HG02870 (cell line): ENCODE results near the gene CUTA.
A peak's percentile ranks its signal among the peaks of the same experiment; 100 is the strongest.

Source experiments
- ATAC-seq: cut with Tn5 transposase; IDR thresholded peaks from one replicate; pipeline ENCODE4 v1.9.1; 2021; ENCODE audit warnings: mild to moderate bottlenecking, moderate library complexity; ENCODE audit not compliant: unreplicated experiment

The CUTA gene

DNA sequence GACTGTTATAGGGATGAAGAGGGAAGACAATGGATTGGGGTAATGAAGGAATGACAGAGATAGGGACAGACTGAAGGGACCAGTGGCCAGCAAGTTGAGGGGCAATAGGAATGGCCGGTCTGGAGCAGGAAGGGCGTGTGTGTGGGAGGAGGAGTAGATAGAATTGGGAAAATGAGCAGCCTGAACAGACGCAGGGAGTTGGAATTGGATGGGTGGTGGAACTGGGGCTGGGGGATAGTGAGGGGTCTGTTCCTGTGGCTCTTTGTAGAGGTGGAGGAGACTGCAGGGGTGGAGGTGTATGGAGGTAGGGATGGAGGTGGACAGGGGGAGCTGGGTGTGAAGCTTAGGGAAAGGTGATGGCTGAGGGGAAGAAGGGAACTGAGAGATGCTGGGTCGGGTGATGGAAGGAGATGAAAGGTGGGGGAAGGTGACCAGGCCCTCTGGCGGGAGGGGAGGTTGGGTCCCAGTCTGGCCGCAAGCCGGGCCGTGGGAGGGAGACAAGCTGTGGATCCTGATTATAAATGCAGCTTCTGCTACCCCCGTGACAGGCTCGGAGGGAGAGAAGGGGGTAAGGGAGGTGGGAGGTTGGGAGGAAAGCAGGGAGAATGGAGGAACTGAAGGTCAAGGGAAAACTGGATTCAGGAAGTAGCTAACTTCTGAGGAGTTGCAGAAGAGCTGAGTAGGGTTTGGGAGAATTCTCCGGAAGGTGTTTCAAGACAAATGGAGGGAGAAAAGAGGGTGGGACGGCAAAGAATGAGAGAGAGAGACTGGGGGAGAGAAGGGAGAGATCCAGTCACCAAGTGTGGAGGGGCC is 7.2 kb upstream of the CUTA start:
- no peak for ATAC-seq

DNA sequence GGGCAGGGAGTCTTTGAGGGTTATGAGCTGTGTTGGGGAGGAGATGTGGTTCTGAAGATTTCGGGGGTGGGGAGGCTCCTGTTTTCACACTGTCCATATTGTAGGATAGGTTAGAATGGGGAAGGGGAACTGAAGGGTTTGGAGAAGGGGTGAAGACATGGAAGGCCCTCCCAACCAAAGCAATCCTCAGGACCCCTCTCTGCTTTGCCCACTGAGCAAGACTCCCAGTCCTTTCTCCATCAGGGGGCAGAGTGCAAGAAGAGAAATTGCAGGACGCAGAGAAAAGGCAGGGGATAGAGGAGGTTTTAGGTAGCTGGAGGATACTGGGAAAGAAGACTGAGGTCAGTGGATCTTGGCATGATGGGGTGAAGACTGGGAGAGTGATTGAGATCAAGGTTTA is 5.9 kb upstream of the CUTA start:
- no peak for ATAC-seq

DNA sequence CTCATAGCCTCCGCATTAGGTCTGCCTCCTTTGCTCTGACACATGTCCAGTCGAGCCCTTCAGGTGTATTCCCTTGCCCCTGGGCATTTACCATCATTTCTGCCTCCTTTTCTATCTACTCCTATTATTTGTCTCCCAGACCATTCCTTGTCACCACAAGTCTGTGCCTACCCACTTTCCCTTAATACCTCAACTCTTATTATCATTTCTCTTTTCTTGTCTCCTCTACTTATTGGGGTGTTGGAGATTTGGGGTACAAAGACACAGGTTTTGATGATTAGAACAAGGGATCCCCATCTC is 3.4 kb upstream of the CUTA start:
- no peak for ATAC-seq

DNA sequence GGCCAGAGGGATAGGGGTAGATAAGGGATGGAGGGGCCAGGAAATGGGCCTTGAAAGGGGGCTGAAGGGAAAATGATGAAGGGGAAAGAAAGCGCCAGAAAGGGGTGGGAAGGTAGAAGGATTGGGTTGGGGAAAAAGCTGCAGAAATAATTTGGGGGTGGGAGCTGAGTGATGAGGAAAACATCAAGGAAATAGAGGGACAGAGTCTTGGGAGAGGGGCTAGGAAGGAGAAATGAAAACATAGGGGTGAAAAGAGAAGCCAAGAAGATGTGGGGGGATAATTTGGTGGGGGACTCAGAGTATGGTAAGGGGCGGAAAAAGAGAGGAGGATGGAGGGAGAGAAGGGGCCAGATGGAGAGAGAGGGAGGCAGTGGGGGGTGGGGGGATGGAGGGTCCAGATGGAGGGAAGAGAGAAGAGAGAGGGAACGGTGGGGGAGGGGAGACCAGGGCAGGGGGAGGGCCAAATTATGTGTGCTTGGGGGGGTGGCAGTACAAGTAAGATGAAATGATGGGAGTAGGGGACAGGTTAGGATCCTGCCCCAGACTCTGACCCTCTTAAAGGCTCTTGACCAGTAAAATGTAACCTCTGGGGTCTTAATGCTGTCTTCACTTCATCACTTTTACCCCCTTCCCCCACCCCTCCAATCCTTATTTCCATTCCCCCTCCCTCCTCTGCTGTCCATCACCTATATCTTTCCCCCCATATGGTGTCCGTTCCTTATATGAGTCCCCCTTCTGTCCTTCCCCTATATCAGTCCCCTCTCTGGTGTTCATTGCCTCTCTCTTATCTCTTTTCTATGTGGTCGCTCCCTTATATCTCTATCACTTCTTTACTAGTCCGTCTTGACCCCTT is 2.8 kb upstream of the CUTA start:
- ATAC-seq, result no peak

DNA sequence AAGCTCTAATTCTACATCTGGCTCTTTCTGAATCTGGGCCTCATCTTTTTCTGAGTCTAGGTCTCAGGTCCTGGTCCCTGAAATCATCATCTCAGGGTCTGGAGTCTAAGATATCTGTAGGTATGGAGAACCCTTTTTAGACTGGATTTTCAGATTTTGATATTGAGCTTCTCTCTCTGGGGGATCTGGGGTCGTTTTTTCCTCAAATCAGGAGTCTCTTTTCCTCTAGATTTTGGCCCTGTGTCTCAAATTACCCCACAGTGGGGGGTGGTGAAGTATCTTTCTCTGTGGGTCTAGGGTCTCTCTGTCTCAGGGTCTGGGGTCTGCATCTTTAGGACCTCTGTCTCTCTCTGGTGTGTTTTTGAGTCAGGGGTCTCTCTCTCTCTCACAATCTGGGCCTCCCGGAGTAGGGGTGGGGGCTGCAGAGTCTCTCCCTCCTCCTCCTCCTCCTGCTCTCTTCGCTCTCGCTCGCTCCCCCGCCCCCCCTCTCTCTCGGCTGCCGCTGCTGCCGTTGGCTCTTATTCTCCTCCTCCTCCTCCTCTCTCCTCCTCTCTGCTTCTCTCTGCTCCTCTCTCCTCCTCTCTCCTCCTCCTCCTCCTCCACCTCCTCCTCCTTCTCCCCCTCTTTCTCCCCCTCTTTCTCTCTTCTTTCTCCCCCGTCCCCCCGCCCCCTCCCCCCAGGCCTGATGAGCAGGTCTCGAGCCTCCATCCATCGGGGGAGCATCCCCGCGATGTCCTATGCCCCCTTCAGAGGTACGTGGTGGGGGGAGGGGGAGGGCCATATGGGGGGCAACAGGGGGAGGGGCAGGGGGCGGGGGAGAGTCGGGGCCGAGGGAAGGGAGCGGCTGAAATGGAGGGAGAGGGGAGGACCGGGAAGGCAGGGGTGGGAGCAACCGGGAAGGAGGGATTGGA is 1.9 kb upstream of the CUTA start, which contains the start of gene SYNGAP1:
Gene SYNGAP1, plus strand, starts transcription at position 486 of the 911 bp plus-strand sequence. Its CDS starts 200 bp downstream, at position 686.
- no peak for ATAC-seq

DNA sequence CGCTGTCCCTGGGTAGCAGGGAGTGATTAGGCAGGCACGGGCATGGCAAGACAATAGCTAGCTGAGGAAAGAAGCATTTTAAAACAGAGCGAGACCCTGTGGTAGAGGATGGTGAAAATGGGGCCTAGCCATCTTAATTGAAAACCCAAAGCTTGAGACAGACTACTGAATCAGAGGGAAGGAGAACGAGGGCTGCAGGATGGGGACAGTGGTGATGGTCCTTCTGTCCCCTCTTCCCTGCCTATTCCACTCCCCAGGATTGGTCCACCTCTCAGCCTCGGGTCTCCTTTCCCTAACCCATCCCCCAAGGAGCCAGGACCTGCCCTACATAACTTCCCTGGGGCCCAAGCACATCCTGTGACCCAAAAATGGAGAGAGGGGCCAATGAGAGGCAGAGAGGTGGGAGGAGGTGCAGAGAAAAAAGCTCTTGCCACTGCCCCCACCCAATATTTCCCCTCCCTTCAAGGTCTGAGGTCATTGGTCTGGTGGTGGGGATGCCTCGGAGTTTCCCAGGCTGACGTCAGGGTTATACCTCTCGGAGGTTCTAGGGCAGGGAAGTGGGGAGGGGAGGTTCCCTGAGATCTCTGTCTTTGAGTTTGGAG is 884 bp upstream of the CUTA start:
- no peak for ATAC-seq

DNA sequence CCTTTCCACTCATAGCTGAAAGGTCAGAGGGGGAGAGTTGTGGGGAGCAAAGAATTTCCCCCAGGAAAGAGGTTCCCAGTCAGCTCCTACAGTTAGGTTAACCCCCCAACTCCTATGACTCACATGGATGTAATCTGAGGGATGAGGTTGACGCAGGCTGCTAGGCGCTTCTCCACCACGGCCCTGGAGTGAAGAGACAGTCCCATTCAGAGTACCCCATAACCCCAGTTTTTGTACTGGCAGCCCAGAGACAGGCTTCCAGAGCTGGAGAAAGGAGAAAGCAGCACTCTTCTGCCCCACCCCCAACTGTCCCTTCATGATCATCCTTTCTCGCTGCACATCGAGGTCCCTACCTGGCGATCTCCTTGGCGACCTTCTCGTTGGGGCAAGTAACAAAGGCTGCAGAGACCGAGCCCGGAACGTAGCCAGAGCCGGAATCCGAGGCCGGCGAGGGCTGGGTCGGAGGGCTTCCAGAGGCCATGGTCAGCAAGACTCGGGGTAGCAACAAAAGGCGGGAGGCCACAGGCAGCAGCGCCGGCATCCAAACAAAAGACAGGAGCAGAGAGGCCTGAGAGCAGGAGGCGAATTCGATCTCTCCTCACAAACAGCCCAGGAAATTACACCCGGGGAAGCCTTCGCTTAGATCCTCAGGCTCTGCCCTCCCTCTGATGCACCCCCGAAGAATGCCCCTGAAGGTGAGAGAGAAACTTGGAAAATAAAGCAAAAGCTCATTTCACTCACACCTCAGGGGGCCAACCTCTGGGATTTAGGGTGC is 592 bp downstream of the CUTA start:
- ATAC-seq, result no peak

DNA sequence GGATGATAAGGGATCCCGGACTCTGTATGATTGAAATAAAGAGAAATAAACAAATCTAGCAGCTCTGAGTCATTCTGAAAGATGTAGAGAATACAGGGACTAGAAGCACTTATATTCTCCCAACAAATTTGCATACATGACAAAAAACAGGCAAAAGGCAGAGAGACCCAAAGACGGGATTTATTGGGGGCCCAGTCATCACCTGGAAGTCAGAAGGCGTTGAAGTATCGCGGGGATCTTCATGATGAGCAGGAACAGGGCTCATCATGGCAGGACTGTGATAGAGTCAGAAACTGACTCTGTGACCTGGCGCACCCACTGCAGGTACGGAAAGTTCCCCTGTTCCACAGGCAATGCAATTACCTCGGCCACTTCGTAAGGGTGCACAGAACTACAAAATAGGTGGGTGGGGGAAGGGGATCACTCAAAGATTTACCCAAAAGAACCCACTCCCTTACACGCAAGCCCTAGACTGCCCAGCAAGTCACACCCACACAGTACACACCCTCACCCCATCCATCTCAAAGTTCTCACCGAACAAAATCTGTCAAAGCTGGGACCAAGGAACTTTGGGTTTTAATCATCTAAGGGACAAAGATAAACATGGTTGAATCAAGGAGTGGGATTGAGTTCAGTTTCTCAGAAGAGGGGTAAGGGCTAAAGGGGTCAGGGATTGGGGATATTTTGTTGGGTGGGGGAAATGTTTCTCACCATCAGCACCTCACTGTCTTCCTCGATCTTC is 1.4 kb downstream of the CUTA start:
- no peak for ATAC-seq

DNA sequence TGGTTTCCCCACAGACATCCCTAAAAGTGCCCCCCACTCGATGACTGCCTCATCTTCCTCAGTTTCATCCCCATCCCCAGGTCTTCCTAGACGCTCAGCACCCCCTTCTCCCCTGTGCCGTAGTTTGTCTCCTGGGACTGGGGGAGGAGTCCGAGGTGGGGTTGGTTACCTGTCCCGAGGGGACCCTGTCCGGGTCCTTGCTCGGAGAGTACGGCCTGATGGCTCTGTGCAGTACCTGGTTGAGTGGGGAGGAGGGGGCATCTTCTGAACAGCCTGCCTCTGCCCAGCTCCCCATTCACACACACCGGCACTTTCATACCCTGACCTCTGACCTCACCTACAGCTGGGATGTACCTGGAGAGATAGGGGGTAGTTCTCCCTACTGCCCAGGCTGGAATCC is 2.1 kb downstream of the CUTA start:
- no peak for ATAC-seq

DNA sequence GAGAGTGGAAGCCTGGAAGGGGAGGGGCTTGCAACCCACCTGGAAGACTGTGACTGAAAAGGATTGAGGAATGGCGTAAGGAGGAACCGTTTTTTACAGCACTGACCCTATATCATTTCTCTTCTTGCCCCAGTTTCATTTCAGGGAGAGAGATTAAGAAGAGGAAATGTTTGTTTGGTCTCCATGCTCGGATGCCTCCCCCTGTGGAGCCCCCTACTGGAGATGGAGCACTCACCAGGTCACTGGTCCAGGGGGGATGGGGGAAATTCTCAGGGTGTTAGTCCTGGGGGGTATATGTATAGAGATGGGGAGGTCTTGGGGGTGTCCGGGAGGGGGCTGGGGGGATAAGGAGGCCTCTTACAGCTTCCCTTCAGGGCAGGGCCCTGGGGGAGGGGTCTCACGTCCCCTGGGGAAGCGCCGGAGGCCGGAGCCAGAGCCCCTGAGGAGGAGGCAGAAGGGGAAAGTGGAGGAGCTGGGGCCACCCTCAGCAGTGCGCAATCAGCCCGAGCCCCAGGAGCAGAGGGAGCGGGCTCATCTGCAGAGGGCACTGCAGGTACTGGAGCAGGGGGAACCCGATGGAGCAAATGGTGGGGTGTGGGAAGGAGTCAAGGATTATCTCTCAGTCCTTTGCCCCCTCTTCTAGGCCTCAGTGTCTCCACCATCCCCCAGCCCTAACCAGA is 3.2 kb downstream of the CUTA start:
- no peak for ATAC-seq

DNA sequence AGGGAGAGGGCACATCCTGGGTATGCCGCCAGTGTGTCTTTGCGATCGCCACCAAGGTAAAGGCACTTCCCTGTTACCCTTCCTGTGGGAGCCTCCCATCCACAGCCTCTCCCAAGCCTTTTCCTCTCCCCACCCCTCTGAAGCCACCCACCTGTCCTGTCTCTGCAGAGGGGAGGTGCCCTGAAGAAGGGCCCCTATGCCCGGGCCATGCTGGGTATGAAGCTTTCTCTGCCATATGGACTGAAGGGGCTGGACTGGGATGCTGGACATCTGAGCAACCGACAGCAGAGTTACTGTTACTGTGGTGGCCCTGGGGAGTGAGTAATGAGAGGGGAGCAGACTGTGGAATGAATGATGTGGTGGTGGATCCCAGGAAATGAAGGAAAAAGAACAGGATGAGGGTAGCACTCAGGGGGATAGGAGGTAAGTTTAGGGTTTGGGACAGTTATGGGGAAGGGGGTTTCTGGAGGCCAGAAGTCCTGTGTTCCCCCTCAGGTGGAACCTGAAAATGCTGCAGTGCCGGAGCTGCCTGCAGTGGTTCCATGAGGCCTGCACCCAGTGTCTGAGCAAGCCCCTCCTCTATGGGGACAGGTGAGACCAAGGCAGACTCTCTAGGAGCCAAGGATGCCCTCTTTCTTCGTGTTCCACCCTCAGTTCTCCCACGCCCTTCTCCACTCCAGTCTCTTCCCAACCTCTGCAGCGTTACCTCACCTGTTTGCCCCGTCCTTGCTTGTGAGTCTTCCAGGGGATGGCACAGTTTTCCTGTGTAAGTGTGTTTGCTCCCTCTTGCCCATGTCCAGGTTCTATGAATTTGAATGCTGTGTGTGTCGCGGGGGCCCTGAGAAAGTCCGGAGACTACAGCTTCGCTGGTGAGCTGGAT is 4.4 kb downstream of the CUTA start:
- ATAC-seq, result no peak

DNA sequence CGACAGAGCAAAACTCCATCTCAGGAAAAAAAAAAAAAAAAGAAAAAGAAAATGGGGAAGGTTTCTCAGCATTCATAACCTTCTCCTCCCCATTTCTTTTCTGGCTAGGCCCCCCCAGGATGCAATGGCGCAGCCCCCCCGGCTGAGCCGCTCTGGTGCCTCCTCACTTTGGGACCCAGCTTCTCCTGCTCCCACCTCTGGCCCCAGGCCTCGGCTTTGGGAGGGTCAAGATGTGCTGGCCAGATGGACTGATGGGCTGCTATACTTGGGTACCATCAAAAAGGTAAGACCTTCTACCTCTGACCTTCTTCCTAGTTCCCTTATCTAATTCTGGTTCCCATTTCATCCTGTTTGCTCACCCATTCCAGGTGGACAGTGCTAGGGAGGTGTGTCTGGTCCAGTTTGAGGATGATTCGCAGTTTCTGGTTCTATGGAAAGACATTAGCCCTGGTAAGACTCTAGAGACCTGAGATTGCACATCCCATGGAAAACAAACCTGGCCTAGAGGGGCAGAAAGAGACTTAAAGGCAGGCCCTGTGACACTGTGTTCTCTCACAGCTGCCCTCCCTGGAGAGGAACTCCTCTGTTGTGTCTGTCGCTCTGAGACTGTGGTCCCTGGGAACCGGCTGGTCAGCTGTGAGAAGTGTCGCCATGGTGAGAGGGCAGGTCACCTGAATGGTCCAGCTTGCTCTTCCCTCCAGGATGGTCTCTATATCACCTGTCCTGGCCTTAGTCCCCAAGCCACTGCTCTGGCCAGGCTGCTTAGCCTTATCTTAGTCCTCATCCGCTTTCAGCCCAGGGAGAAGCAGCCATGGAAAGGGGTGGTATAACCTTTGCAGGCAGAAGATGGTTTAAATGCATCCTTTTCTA is 5.5 kb downstream of the CUTA start:
- no peak for ATAC-seq

DNA sequence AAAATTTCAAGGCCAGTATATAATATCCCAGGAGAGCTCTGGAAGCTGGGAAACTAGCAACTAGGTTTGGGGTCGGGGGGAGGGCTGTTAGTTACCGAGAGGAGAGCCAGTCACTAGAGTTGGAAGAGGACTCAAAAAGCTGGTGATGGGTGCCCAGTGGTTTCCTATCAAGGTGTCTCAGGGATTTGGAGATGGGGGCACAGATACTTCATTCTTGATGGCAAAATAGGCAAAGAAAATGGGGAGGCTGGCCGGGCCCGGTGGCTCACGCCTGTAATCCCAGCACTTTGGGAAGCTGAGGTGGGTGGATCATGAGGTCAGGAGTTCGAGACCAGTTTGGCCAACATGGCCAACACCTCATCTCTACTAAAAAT is 6.3 kb downstream of the CUTA start:
- no peak for ATAC-seq

DNA sequence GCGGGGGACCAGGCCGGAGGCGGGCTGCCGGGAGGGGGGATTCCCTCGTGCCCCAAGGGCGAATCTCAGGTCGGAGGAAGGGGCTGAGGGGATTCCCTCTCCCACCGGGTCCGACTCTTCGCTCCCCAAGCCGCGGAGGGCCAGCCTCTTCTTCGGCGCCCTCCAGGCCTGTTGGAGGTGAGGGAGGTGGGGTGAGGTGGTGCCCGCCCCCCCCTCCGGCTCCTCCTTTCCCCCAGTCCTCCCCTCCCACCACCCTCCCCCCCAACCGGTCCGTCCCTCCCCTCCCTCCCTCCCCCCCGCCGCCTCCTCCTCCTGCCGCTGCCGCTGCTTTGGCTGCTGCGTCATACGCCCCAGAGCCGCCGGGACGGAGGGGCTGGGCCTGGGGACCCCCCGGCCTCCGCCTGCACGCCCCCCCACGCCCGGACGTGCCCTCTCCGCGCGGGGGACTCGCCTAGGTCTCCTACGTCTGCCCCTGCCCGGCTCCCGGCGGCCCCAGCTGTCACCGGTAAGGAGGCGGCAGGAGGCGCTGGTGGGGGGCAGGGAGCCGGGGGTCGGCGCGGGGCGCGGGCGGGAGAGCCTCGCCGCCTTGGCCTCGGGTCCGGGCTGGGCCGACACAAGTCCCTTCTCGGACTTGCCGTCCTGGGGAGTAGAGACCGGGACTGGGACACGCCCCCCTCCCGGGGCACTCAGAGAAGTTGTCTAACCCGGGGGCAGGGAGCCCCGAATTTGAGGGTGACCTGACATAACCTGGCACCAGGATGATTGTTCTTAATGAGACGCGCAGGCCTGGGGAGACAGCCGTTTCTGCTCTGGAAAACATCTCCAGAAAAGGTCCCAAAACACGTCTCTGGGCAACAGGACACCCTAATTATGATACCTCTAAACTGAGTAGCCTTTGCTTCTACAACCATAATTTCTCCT is 6.9 kb downstream of the CUTA start, which contains the start of gene PHF1:
Gene PHF1, plus strand, starts transcription at position 304 of the 921 bp plus-strand sequence. CDS start 1,250 bp downstream, outside the sequence.
- ATAC-seq, result peak; percentile 25

DNA sequence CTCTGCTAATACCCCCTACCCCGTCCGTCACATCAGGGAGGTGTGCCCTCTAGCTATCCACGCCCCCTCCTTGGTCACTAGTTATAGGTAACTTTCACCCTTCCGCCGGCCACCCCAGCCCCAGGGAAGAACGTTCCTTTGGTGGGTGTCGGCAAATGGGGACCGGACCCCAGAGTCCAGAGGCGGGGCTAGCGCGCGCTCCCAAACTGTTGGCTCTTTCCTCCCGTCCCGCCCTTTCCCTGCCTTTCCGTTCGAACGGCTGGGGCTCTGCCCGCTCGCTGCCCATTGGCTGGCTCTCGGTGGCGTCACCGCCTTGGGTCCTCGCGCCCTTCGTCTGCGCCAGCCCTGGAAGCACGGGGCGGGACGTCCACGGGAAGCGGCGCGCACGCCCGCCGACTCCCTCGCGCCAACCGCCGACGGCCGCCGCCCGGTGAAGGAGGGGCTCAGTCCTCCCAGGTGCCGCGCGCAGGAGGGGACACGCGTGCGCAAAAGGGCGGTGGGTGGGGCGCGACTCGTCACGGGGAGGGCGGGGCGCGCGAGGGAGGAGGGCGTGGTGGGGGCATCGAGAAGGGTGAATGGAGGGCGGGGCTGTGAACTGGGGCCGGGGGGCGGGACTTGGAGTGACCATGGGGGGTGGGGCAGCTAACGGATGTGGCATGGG is 7.7 kb downstream of the CUTA start:
- ATAC-seq, result peak; percentile 80
